Neural progenitor cell (in vitro differentiated cells): ENCODE measurements around the gene SLC2A11.

Experiments used
- EZH2 ChIP-seq: fragments of 200-600 bp; sonication (generic); IDR thresholded peaks from 2 replicates; pipeline ENCODE4 v1.6.1; 2017; ENCODE audit warnings: antibody characterized with exemption, mild to moderate bottlenecking, moderate library complexity
- EZH2phosphoT487 ChIP-seq: fragments of 200-600 bp; sonication (generic); IDR thresholded peaks from 2 replicates; pipeline ENCODE4 v1.6.1; 2017; ENCODE audit warnings: antibody characterized with exemption
- TF ChIP-seq, protein P1 (sequence below): fragments of 200-600 bp; sonication (generic); IDR thresholded peaks from 2 replicates; pipeline ENCODE4 v1.5.1; 2017; ENCODE audit warnings: antibody characterized with exemption, mild to moderate bottlenecking

DNA sequence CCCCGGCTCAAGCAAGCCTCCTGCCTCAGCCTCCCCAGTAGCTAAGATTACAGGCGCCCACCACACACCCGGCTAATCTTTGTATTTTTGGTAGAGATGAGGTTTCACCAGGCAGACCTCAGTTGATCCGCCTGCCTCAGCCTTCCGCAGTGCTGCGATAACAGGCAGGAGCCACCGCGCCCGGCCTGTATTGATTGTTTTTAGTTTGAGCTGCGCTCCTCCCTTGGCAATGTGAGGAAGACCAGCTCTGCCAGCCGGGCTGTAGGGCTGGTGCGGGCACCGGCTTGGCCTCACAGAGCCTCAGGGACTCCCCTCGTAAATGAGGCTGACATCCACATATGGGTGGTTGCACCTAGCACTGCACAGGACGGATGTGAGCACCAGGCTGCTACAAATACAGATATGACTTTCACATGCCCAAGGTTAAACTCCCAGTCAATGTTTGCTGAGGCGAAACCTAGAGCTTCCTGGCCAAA is 7.5 kb upstream of the SLC2A11 start:
- TF ChIP-seq, protein P1, sequence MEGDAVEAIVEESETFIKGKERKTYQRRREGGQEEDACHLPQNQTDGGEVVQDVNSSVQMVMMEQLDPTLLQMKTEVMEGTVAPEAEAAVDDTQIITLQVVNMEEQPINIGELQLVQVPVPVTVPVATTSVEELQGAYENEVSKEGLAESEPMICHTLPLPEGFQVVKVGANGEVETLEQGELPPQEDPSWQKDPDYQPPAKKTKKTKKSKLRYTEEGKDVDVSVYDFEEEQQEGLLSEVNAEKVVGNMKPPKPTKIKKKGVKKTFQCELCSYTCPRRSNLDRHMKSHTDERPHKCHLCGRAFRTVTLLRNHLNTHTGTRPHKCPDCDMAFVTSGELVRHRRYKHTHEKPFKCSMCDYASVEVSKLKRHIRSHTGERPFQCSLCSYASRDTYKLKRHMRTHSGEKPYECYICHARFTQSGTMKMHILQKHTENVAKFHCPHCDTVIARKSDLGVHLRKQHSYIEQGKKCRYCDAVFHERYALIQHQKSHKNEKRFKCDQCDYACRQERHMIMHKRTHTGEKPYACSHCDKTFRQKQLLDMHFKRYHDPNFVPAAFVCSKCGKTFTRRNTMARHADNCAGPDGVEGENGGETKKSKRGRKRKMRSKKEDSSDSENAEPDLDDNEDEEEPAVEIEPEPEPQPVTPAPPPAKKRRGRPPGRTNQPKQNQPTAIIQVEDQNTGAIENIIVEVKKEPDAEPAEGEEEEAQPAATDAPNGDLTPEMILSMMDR: no peak
- TF ChIP-seq EZH2: no peak
- no peak for TF ChIP-seq EZH2phosphoT487
